VCaP (cell line): ENCODE data around the gene CNIH2.

Source experiments
- H3K27ac ChIP-seq: fragments of 450-650 bp; 2 replicates; pipeline ENCODE4 v1.5.1; 2017
- CTCF ChIP-seq: fragments of 450-650 bp; conservative IDR thresholded peaks from 2 replicates; pipeline ENCODE4 v1.5.1; 2017; ENCODE audit warnings: mild to moderate bottlenecking, moderate library complexity

The CNIH2 gene

DNA sequence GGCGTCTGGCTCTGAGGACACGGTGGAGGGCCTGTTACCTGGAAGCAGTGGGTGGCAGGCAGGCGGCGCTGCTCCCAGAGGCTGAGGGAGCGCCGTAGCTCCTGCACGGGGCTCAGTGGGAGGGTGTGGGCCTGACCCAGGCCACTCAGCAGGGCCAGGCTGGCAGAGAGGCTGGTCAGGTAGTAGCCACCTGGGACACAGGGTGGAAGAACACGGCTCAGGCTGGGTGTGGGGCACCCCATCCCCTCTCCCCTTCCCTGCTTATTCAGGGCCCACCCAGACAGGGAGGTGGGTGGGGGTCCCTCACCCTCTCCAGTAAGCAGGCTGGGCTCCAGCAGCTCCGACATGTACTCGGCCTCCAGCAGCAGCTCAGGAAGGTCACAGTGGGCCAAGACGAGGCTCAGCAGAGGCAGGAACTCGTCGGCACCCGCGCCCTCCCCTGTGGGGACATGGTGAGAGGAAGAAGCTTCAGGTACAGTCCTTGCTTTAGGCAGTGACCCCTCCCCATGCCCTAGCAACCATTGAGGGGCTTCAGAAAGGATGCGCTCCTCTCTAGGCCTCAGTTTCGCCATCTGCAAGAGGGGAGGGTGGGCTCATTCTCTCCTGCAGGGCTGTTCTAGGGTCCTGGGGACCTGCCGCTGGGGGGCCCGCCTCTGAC, 55.4 kb downstream of the CNIH2 start:
- TF ChIP-seq CTCF, result no peak
- H3K27ac ChIP-seq, result no peak overlapping the region
